GM23338 (cell line): ENCODE results near the gene ARHGEF19.

Experiments
- EZH2 ChIP-seq: fragments of 200-600 bp; sonication (generic); IDR thresholded peaks from one replicate; pipeline ENCODE4 v1.8.0; 2017; ENCODE audit warnings: antibody characterized with exemption, mild to moderate bottlenecking, low read depth; ENCODE audit not compliant: unreplicated experiment
- TF ChIP-seq, protein P1 (sequence below), 2 experiments: fragments of 200-600 bp in 1 of 2; sonication (generic) in 1 of 2; conservative IDR thresholded peaks; 2 replicates each; pipeline versions ENCODE4 v1.5.1 to v1.6.1; 2016 to 2017; ENCODE audit warnings: antibody characterized with exemption in 2 of 2, low read depth in 2 of 2, mild to moderate bottlenecking in 2 of 2, moderate library complexity in 1 of 2

DNA sequence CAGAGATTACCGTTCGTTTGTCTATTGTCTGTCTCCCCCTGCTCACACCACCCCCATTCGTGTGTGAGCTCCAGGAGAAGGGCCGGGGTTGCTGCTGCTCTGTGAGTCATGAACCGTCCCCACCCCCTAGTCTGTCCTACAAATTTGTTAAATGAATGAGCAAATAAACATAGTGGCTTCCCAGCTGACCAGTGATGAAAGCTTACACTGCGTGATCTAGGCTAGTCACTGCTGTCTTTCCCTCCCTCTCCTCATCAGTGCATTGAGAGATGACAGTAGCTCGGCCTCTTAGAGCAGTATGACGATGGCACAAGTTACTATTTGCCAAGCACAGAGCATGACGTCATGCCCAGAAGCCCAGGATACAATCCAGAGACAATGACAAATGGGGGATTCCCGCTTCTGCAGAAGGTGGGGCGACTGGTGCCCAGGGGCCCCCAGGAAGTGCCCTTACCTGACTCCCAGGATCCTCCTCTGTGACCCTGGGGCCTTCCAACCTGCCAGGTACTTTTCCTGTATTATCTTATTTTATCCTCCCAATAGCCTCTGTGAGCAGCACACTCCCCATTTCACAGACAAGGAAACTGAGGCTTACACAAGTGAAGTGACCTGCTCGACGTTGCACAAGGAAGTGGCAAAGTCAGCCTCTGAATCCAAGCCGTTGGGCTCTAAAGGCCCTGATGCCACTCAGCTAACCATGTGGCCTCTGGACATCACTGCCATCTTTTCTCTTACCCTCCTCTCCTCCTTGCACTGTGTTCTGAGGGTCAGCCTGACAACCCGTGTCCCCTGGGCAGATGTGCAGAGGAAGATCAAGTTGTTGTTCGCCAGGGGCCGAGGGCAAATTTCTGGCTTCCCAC, 48.0 kb downstream of the ARHGEF19 start:
- TF ChIP-seq, protein P1, sequence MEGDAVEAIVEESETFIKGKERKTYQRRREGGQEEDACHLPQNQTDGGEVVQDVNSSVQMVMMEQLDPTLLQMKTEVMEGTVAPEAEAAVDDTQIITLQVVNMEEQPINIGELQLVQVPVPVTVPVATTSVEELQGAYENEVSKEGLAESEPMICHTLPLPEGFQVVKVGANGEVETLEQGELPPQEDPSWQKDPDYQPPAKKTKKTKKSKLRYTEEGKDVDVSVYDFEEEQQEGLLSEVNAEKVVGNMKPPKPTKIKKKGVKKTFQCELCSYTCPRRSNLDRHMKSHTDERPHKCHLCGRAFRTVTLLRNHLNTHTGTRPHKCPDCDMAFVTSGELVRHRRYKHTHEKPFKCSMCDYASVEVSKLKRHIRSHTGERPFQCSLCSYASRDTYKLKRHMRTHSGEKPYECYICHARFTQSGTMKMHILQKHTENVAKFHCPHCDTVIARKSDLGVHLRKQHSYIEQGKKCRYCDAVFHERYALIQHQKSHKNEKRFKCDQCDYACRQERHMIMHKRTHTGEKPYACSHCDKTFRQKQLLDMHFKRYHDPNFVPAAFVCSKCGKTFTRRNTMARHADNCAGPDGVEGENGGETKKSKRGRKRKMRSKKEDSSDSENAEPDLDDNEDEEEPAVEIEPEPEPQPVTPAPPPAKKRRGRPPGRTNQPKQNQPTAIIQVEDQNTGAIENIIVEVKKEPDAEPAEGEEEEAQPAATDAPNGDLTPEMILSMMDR (conservative IDR thresholded peaks at IDR 0.05; ENCODE audit: low read depth in 2 of 2), result no peak
- TF ChIP-seq EZH2, result no peak
